Fibroblast of skin of back (primary cell): ENCODE measurements around the gene MRPL41.
"Not testable (repeated sequence)": the region's sequence is repeated elsewhere in the genome, so short reads cannot be mapped to it uniquely, and the experiment has no call there.

Experiments
- DNase-seq: peaks from one replicate; pipeline ENCODE4 v3.0.0-alpha.2; 2013

MRPL41 gene

GRCh38 chr9:137522746-137523455 is 28.8 kb upstream of the MRPL41 start:
- no peak for DNase-seq

GRCh38 chr9:137524161-137524980 is 27.3 kb upstream of the MRPL41 start:
- no peak for DNase-seq

GRCh38 chr9:137524981-137525317 is 26.7 kb upstream of the MRPL41 start:
- no peak for DNase-seq

GRCh38 chr9:137530331-137530730 is 21.3 kb upstream of the MRPL41 start:
- DNase-seq = no peak

GRCh38 chr9:137531099-137531765 is 20.4 kb upstream of the MRPL41 start:
- no peak for DNase-seq

- not testable (repeated sequence) for DNase-seq
Observed at GRCh38 chr9:137532891-137533468, 18.7 kb upstream of the MRPL41 start.

GRCh38 chr9:137534256-137535119 is 17.2 kb upstream of the MRPL41 start:
- DNase-seq = peak; percentile 67

- DNase-seq = no peak
Observed at GRCh38 chr9:137535120-137535428, 16.6 kb upstream of the MRPL41 start.

- not testable (repeated sequence) for DNase-seq
Observed at GRCh38 chr9:137536594-137537131, 15.0 kb upstream of the MRPL41 start.

- no peak for DNase-seq
Observed at GRCh38 chr9:137538058-137538457, 13.6 kb upstream of the MRPL41 start.

- no peak for DNase-seq
Observed at GRCh38 chr9:137540536-137540935, 11.1 kb upstream of the MRPL41 start.

- DNase-seq = no peak
Observed at GRCh38 chr9:137542486-137542885, 9.2 kb upstream of the MRPL41 start.

GRCh38 chr9:137543237-137543963 is 8.3 kb upstream of the MRPL41 start:
- DNase-seq = no peak

GRCh38 chr9:137544176-137544760 is 7.4 kb upstream of the MRPL41 start:
- DNase-seq = no peak

GRCh38 chr9:137545123-137545522 is 6.6 kb upstream of the MRPL41 start:
- DNase-seq = peak; percentile 47

- no peak for DNase-seq
Observed at GRCh38 chr9:137547687-137548543, 3.8 kb upstream of the MRPL41 start.

GRCh38 chr9:137550231-137550621 is 1.5 kb upstream of the MRPL41 start, which contains the start of gene PNPLA7:
TSS of gene PNPLA7 (minus strand) at chr9:137550402. CDS start at chr9:137550197, 205 bp downstream.
- peak; percentile 65 for DNase-seq

- not testable (repeated sequence) for DNase-seq
Observed at GRCh38 chr9:137550958-137551263, 768 bp upstream of the MRPL41 start.

GRCh38 chr9:137552022-137552768 is 516 bp downstream of the MRPL41 start:
- DNase-seq = peak; percentile 12
